Activated naive CD8-positive, alpha-beta T cell treated with anti-CD3 and anti-CD28 coated beads, Interleukin-2, amount 50 U/mL, for 24 hours (primary cell): ENCODE data around the gene SREBF2.

Experiments
- ATAC-seq: fragments of 150-1000 bp; cut with Tn5 transposase; one replicate; pipeline ENCODE4 v1.10.0; 2021
- DNase-seq: peaks from one replicate; pipeline ENCODE4 v3.0.0; 2021
- H3K27ac Mint-ChIP-seq: one replicate; pipeline ENCODE4 v1.8.0; 2021; ENCODE audit warnings: mild to moderate bottlenecking, mixed read lengths
- H3K27me3 Mint-ChIP-seq: one replicate; pipeline ENCODE4 v1.8.0; 2021; ENCODE audit warnings: mixed read lengths
- H3K36me3 Mint-ChIP-seq: one replicate; pipeline ENCODE4 v1.8.0; 2021; ENCODE audit warnings: low read depth, mixed read lengths
- H3K4me1 Mint-ChIP-seq: one replicate; pipeline ENCODE4 v1.8.0; 2021; ENCODE audit warnings: mixed read lengths
- H3K4me3 Mint-ChIP-seq: one replicate; pipeline ENCODE4 v1.8.0; 2021; ENCODE audit warnings: mild to moderate bottlenecking, moderate library complexity, mixed read lengths
- H3K9me3 Mint-ChIP-seq: one replicate; pipeline ENCODE4 v1.8.0; 2021; ENCODE audit warnings: mixed read lengths

The SREBF2 gene

GRCh38 chr22:41873391-41873790 is 40.5 kb downstream of the SREBF2 start:
- H3K4me3 Mint-ChIP-seq, result peak overlapping the region; percentile 67
- peaks cover 74% of the 10 kb centered on the region for H3K36me3 Mint-ChIP-seq
- H3K9me3 Mint-ChIP-seq, result no peaks in the 10 kb centered on the region
- ATAC-seq (peak; percentile 88), DNase-seq (peak; percentile 20)
- H3K27me3 Mint-ChIP-seq, result no peaks in the 10 kb centered on the region
- H3K4me1 Mint-ChIP-seq, result peaks cover 73% of the 10 kb centered on the region
- peak overlapping the region; percentile 95 for H3K27ac Mint-ChIP-seq

GRCh38 chr22:41874090-41874489 is 41.2 kb downstream of the SREBF2 start:
- Mint-ChIP-seq H3K9me3 (no peaks in the 10 kb centered on the region), H3K36me3 (peaks cover 75% of the 10 kb centered on the region), H3K4me3 (peak overlapping the region; percentile 67), H3K27me3 (no peaks in the 10 kb centered on the region), H3K4me1 (peaks cover 73% of the 10 kb centered on the region), H3K27ac (peak overlapping the region; percentile 95)
- ATAC-seq (no peak), DNase-seq (no peak)

- no peak for ATAC-seq
- H3K36me3 Mint-ChIP-seq, result peaks cover 76% of the 10 kb centered on the region
- H3K27me3 Mint-ChIP-seq, result no peaks in the 10 kb centered on the region
- H3K27ac Mint-ChIP-seq, result peak overlapping the region; percentile 83
- peak overlapping the region; percentile 11 for H3K4me3 Mint-ChIP-seq
- H3K9me3 Mint-ChIP-seq, result no peaks in the 10 kb centered on the region
- DNase-seq, result no peak
- H3K4me1 Mint-ChIP-seq, result peaks cover 73% of the 10 kb centered on the region
Measured at GRCh38 chr22:41875531-41876270, 42.8 kb downstream of the SREBF2 start.

GRCh38 chr22:41876275-41876674 is 43.4 kb downstream of the SREBF2 start:
- no peaks in the 10 kb centered on the region for H3K27me3 Mint-ChIP-seq
- H3K9me3 Mint-ChIP-seq, result no peaks in the 10 kb centered on the region
- H3K27ac Mint-ChIP-seq, result peak overlapping the region; percentile 83
- DNase-seq (no peak), ATAC-seq (no peak)
- no peak overlapping the region for H3K4me3 Mint-ChIP-seq
- H3K36me3 Mint-ChIP-seq, result peaks cover 76% of the 10 kb centered on the region
- peaks cover 69% of the 10 kb centered on the region for H3K4me1 Mint-ChIP-seq

- no peak for ATAC-seq
- Mint-ChIP-seq H3K4me1 (peaks cover 65% of the 10 kb centered on the region), H3K9me3 (no peaks in the 10 kb centered on the region), H3K27ac (peak overlapping the region; percentile 83), H3K27me3 (no peaks in the 10 kb centered on the region), H3K36me3 (peaks cover 76% of the 10 kb centered on the region), H3K4me3 (no peak overlapping the region)
- DNase-seq, result no peak
Measured at GRCh38 chr22:41876675-41877074, 43.8 kb downstream of the SREBF2 start.

GRCh38 chr22:41880653-41881052 is 47.7 kb downstream of the SREBF2 start:
- Mint-ChIP-seq H3K36me3 (peaks cover 71% of the 10 kb centered on the region), H3K4me1 (peaks cover 27% of the 10 kb centered on the region), H3K4me3 (no peak overlapping the region), H3K27me3 (no peaks in the 10 kb centered on the region), H3K27ac (no peak overlapping the region), H3K9me3 (no peaks in the 10 kb centered on the region)
- no peak for DNase-seq
- ATAC-seq, result no peak

- no peaks in the 10 kb centered on the region for H3K27me3 Mint-ChIP-seq
- no peaks in the 10 kb centered on the region for H3K9me3 Mint-ChIP-seq
- no peak for DNase-seq
- H3K4me3 Mint-ChIP-seq, result no peak overlapping the region
- H3K27ac Mint-ChIP-seq, result no peak overlapping the region
- peaks cover 61% of the 10 kb centered on the region for H3K36me3 Mint-ChIP-seq
- H3K4me1 Mint-ChIP-seq, result peaks cover under 1% of the 10 kb centered on the region
- no peak for ATAC-seq
Measured at GRCh38 chr22:41883400-41883799, 50.5 kb downstream of the SREBF2 start.

- DNase-seq, result no peak
- no peaks in the 10 kb centered on the region for H3K9me3 Mint-ChIP-seq
- no peaks in the 10 kb centered on the region for H3K4me1 Mint-ChIP-seq
- no peaks in the 10 kb centered on the region for H3K27me3 Mint-ChIP-seq
- peaks cover 53% of the 10 kb centered on the region for H3K36me3 Mint-ChIP-seq
- ATAC-seq, result no peak
- no peak overlapping the region for H3K27ac Mint-ChIP-seq
- no peak overlapping the region for H3K4me3 Mint-ChIP-seq
Measured at GRCh38 chr22:41885116-41885515, 52.2 kb downstream of the SREBF2 start.

GRCh38 chr22:41885516-41885915 is 52.6 kb downstream of the SREBF2 start:
- Mint-ChIP-seq H3K4me3 (no peak overlapping the region), H3K4me1 (no peaks in the 10 kb centered on the region), H3K9me3 (no peaks in the 10 kb centered on the region), H3K27ac (no peak overlapping the region), H3K27me3 (no peaks in the 10 kb centered on the region), H3K36me3 (peaks cover 54% of the 10 kb centered on the region)
- ATAC-seq, result peak; percentile 15
- DNase-seq, result no peak

- Mint-ChIP-seq H3K27ac (no peak overlapping the region), H3K36me3 (peaks cover 50% of the 10 kb centered on the region), H3K27me3 (no peaks in the 10 kb centered on the region), H3K9me3 (no peaks in the 10 kb centered on the region), H3K4me1 (no peaks in the 10 kb centered on the region), H3K4me3 (no peak overlapping the region)
- ATAC-seq (no peak), DNase-seq (no peak)
Measured at GRCh38 chr22:41888627-41889200, 55.8 kb downstream of the SREBF2 start.

GRCh38 chr22:41891407-41891806 is 58.5 kb downstream of the SREBF2 start:
- Mint-ChIP-seq H3K36me3 (peaks cover 30% of the 10 kb centered on the region), H3K9me3 (no peaks in the 10 kb centered on the region), H3K4me3 (no peak overlapping the region), H3K4me1 (no peaks in the 10 kb centered on the region), H3K27me3 (no peaks in the 10 kb centered on the region), H3K27ac (no peak overlapping the region)
- ATAC-seq (no peak), DNase-seq (no peak)

GRCh38 chr22:41892721-41893120 is 59.8 kb downstream of the SREBF2 start:
- H3K4me3 Mint-ChIP-seq, result no peak overlapping the region
- DNase-seq (no peak), ATAC-seq (no peak)
- H3K4me1 Mint-ChIP-seq, result no peaks in the 10 kb centered on the region
- peaks cover 27% of the 10 kb centered on the region for H3K36me3 Mint-ChIP-seq
- no peaks in the 10 kb centered on the region for H3K27me3 Mint-ChIP-seq
- no peak overlapping the region for H3K27ac Mint-ChIP-seq
- no peaks in the 10 kb centered on the region for H3K9me3 Mint-ChIP-seq

GRCh38 chr22:41893591-41894375 is 60.9 kb downstream of the SREBF2 start:
- no peak overlapping the region for H3K4me3 Mint-ChIP-seq
- H3K36me3 Mint-ChIP-seq, result peaks cover 29% of the 10 kb centered on the region
- no peaks in the 10 kb centered on the region for H3K9me3 Mint-ChIP-seq
- no peaks in the 10 kb centered on the region for H3K4me1 Mint-ChIP-seq
- H3K27ac Mint-ChIP-seq, result peak overlapping the region; percentile 22
- ATAC-seq (no peak), DNase-seq (no peak)
- H3K27me3 Mint-ChIP-seq, result no peaks in the 10 kb centered on the region

GRCh38 chr22:41898645-41899044 is 65.7 kb downstream of the SREBF2 start:
- H3K4me1 Mint-ChIP-seq, result no peaks in the 10 kb centered on the region
- no peaks in the 10 kb centered on the region for H3K9me3 Mint-ChIP-seq
- DNase-seq, result no peak
- peaks cover 25% of the 10 kb centered on the region for H3K36me3 Mint-ChIP-seq
- no peaks in the 10 kb centered on the region for H3K27me3 Mint-ChIP-seq
- H3K4me3 Mint-ChIP-seq, result no peak overlapping the region
- ATAC-seq, result no peak
- no peak overlapping the region for H3K27ac Mint-ChIP-seq

GRCh38 chr22:41899110-41899509 is 66.2 kb downstream of the SREBF2 start:
- Mint-ChIP-seq H3K27me3 (no peaks in the 10 kb centered on the region), H3K9me3 (no peaks in the 10 kb centered on the region), H3K27ac (no peak overlapping the region), H3K4me1 (no peaks in the 10 kb centered on the region), H3K36me3 (peaks cover 24% of the 10 kb centered on the region), H3K4me3 (no peak overlapping the region)
- no peak for DNase-seq
- ATAC-seq, result no peak
